BLaER1 treated with 17β-estradiol and CSF1 and Interleukin-3, amounts not matched to agents 10 nM and 100 nM (cell line): Measurements from ENCODE around the gene FAAP20.
A peak's percentile ranks its signal among the peaks of the same experiment; 100 is the strongest.

Experiments
- H3K27ac ChIP-seq, 11 experiments: shearing (Covaris generic); formaldehyde crosslinking; 2 replicates each; pipeline ENCODE4 v1.8.1; 2022
- H3K27me3 ChIP-seq, 11 experiments: shearing (Covaris generic); formaldehyde crosslinking; 2 replicates each; pipeline ENCODE4 v1.8.1; 2022
- H3K36me3 ChIP-seq, 11 experiments: shearing (Covaris generic); formaldehyde crosslinking; 2 replicates each; pipeline ENCODE4 v1.8.1; 2022
- H3K4me1 ChIP-seq, 10 experiments: shearing (Covaris generic); formaldehyde crosslinking; 2 replicates each; pipeline ENCODE4 v1.8.1; 2022
- H3K4me2 ChIP-seq, 11 experiments: shearing (Covaris generic); formaldehyde crosslinking; 2 replicates each; pipeline ENCODE4 v1.8.1; 2022
- H3K4me3 ChIP-seq, 10 experiments: shearing (Covaris generic); formaldehyde crosslinking; 2 replicates each; pipeline ENCODE4 v1.8.1; 2022
- H3K9ac ChIP-seq, 11 experiments: shearing (Covaris generic); formaldehyde crosslinking; 2 replicates each; pipeline ENCODE4 v1.8.1; 2022
- H3K9me3 ChIP-seq, 11 experiments: shearing (Covaris generic); formaldehyde crosslinking; replicated peaks in 1 of 11; 2 replicates each; pipeline ENCODE4 v1.8.1; 2022
- H4K20me1 ChIP-seq, 11 experiments: shearing (Covaris generic); formaldehyde crosslinking; 2 replicates each; pipeline ENCODE4 v1.8.1; 2022
- Cebpa-rat ChIP-seq, 11 experiments: shearing (Covaris generic); IDR thresholded peaks; 2 replicates each; pipeline ENCODE4 v1.8.1; 2022

The FAAP20 gene

GRCh38 chr1:2190491-2190976 is 4.0 kb downstream of the FAAP20 start:
- peak overlapping the region in 2 of 10 experiments; percentile 54 to 60; a peak in 1 of 20 replicates for H3K4me3 ChIP-seq
- H3K27ac ChIP-seq = peak overlapping the region in 8 of 11 experiments; percentile 34 to 81 (median 76); a peak in 8 of 22 replicates
- no peak for TF ChIP-seq Cebpa-rat (IDR thresholded peaks at IDR 0.05)
- peaks cover 0 to 36% (median 18%) of the 10 kb centered on the region in 11 experiments; a peak in 16 of 22 replicates for H3K36me3 ChIP-seq
- H3K9me3 ChIP-seq = no peaks in the 10 kb centered on the region
- H3K9ac ChIP-seq = peak overlapping the region in 10 of 11 experiments; percentile 64 to 82 (median 76); a peak in 14 of 22 replicates
- H4K20me1 ChIP-seq = peaks cover 0 to 38% (median 10%) of the 10 kb centered on the region in 11 experiments; a peak in 10 of 22 replicates
- H3K4me1 ChIP-seq = peaks cover 61 to 72% (median 68%) of the 10 kb centered on the region in 10 experiments
- no peaks in the 10 kb centered on the region for H3K27me3 ChIP-seq
- peak overlapping the region; percentile 93 to 99 (median 97) for H3K4me2 ChIP-seq

- Histone ChIP-seq H3K4me2 (peak overlapping the region; percentile 93 to 99 (median 97)), H4K20me1 (peaks cover 0 to 41% (median 10%) of the 10 kb centered on the region in 11 experiments; a peak in 10 of 22 replicates), H3K4me1 (peaks cover 54 to 68% (median 64%) of the 10 kb centered on the region in 10 experiments), H3K4me3 (peak overlapping the region; percentile 47 to 67 (median 54)), H3K9me3 (no peaks in the 10 kb centered on the region), H3K36me3 (peaks cover 0 to 44% (median 26%) of the 10 kb centered on the region in 11 experiments; a peak in 18 of 22 replicates), H3K9ac (peak overlapping the region; percentile 64 to 82 (median 75); a peak in 21 of 22 replicates), H3K27me3 (no peaks in the 10 kb centered on the region), H3K27ac (peak overlapping the region; percentile 19 to 81 (median 76); a peak in 21 of 22 replicates)
- TF ChIP-seq Cebpa-rat (IDR thresholded peaks at IDR 0.05) = peak in 5 of 11 experiments; percentile 6 to 57 (median 42); a peak in 4 of 22 replicates
Measured at GRCh38 chr1:2189459-2190425, 4.8 kb downstream of the FAAP20 start.

GRCh38 chr1:2188336-2188735 is 6.2 kb downstream of the FAAP20 start:
- Histone ChIP-seq H3K4me2 (peak overlapping the region in 7 of 11 experiments; percentile 12 to 95 (median 25); a peak in 9 of 22 replicates), H3K9me3 (no peaks in the 10 kb centered on the region), H3K27ac (peak overlapping the region in 9 of 11 experiments; percentile 28 to 78 (median 57); a peak in 18 of 22 replicates), H4K20me1 (peaks cover 0 to 54% (median 10%) of the 10 kb centered on the region in 11 experiments; a peak in 10 of 22 replicates), H3K36me3 (peaks cover 0 to 58% (median 37%) of the 10 kb centered on the region in 11 experiments; a peak in 18 of 22 replicates), H3K27me3 (no peaks in the 10 kb centered on the region), H3K9ac (peak overlapping the region in 6 of 11 experiments; percentile 20 to 46 (median 40); a peak in 6 of 22 replicates), H3K4me1 (peaks cover 47 to 61% (median 57%) of the 10 kb centered on the region in 10 experiments), H3K4me3 (no peak overlapping the region)
- TF ChIP-seq Cebpa-rat (IDR thresholded peaks at IDR 0.05) = no peak

GRCh38 chr1:2187619-2188018 is 7.0 kb downstream of the FAAP20 start:
- Histone ChIP-seq H3K9ac (peak overlapping the region in 6 of 11 experiments; percentile 3 to 42 (median 26); a peak in 6 of 22 replicates), H3K4me1 (peaks cover 40 to 54% (median 49%) of the 10 kb centered on the region in 10 experiments), H4K20me1 (peaks cover 0 to 51% (median 10%) of the 10 kb centered on the region in 11 experiments; a peak in 10 of 22 replicates), H3K36me3 (peaks cover 0 to 59% (median 37%) of the 10 kb centered on the region in 11 experiments; a peak in 18 of 22 replicates), H3K27ac (peak overlapping the region in 9 of 11 experiments; percentile 28 to 78 (median 57); a peak in 13 of 22 replicates), H3K4me2 (peak overlapping the region in 4 of 11 experiments; percentile 18 to 65 (median 47); a peak in 6 of 22 replicates), H3K9me3 (no peaks in the 10 kb centered on the region), H3K4me3 (no peak overlapping the region), H3K27me3 (no peaks in the 10 kb centered on the region)
- TF ChIP-seq Cebpa-rat (IDR thresholded peaks at IDR 0.05) = no peak

GRCh38 chr1:2186901-2187300 is 7.7 kb downstream of the FAAP20 start:
- H3K36me3 ChIP-seq = peaks cover 0 to 59% (median 43%) of the 10 kb centered on the region in 11 experiments; a peak in 18 of 22 replicates
- H3K27ac ChIP-seq = no peak overlapping the region
- peaks cover 0 to 49% (median 13%) of the 10 kb centered on the region in 11 experiments; a peak in 11 of 22 replicates for H4K20me1 ChIP-seq
- no peaks in the 10 kb centered on the region for H3K9me3 ChIP-seq
- no peak overlapping the region for H3K9ac ChIP-seq
- TF ChIP-seq Cebpa-rat (IDR thresholded peaks at IDR 0.05) = no peak
- H3K27me3 ChIP-seq = no peaks in the 10 kb centered on the region
- H3K4me2 ChIP-seq = no peak overlapping the region
- H3K4me3 ChIP-seq = no peak overlapping the region
- H3K4me1 ChIP-seq = peaks cover 33 to 47% (median 42%) of the 10 kb centered on the region in 10 experiments

- H3K4me1 ChIP-seq = peaks cover 26 to 40% (median 35%) of the 10 kb centered on the region in 10 experiments
- peaks cover 0 to 62% (median 48%) of the 10 kb centered on the region in 11 experiments; a peak in 18 of 22 replicates for H3K36me3 ChIP-seq
- H3K4me2 ChIP-seq = no peak overlapping the region
- peaks cover 0 to 49% (median 14%) of the 10 kb centered on the region in 11 experiments; a peak in 10 of 22 replicates for H4K20me1 ChIP-seq
- no peak for TF ChIP-seq Cebpa-rat (IDR thresholded peaks at IDR 0.05)
- H3K4me3 ChIP-seq = no peak overlapping the region
- no peaks in the 10 kb centered on the region for H3K9me3 ChIP-seq
- no peaks in the 10 kb centered on the region for H3K27me3 ChIP-seq
- H3K9ac ChIP-seq = no peak overlapping the region
- no peak overlapping the region for H3K27ac ChIP-seq
Measured at GRCh38 chr1:2185880-2186855, 8.4 kb downstream of the FAAP20 start.

GRCh38 chr1:2184934-2185333 is 9.6 kb downstream of the FAAP20 start:
- no peak overlapping the region for H3K27ac ChIP-seq
- H4K20me1 ChIP-seq = peaks cover 0 to 48% (median 3%) of the 10 kb centered on the region in 11 experiments; a peak in 6 of 22 replicates
- H3K4me1 ChIP-seq = peaks cover 13 to 30% (median 23%) of the 10 kb centered on the region in 10 experiments
- H3K9me3 ChIP-seq = no peaks in the 10 kb centered on the region
- 0 out of 22 replicates have a peak overlapping the region, but pooled peaks of 1 of the 11 experiments have one; percentile 29 for H3K9ac ChIP-seq
- H3K27me3 ChIP-seq = no peaks in the 10 kb centered on the region
- H3K36me3 ChIP-seq = peaks cover 0 to 70% (median 54%) of the 10 kb centered on the region in 11 experiments; a peak in 18 of 22 replicates
- TF ChIP-seq Cebpa-rat (IDR thresholded peaks at IDR 0.05) = no peak
- H3K4me3 ChIP-seq = no peak overlapping the region
- H3K4me2 ChIP-seq = no peak overlapping the region
